Nucleus accumbens (tissue), 56 donors: ENCODE measurements around the gene IQCC.

Source experiments
- DNase-seq, 56 donors: peaks; one replicate each; lab custom pipeline; 2025; lab: John Stamatoyannopoulos, UW

IQCC gene

DNA sequence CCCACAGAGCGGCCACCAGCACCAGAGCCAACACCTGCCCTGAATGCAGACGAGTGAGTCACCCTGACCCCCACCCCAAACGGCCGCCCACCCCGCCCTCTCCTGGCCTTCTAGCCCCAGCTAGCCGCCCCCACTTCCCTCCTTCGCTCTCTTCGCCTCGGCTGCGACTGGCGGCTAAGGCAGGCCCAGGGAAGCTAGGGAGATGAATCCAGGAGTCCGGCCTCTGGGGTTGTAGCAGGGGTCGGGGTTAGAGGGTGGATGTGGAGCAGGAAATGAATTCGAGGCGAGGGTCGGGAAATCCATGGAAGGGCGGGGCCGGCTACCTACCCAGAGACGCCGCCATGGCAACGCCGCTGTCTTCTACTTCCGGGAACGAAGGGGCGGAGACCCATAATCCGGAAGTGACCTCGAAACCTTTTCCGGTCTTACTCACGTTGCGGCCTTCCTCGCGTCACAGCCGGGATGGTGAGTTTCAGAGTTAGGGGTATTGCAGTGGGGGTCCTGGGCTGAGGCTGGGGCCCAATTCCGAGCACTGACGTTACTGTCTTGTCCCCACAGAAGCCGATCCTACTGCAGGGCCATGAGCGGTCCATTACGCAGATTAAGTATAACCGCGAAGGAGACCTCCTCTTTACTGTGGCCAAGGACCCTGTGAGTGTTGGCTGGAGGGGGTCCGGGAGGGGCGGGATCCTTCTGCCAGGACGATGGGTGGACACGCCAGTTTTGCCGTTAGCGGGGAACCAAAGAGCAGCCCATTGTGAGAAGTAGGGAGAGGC lies 16.7 kb downstream of the IQCC start, which contains the start of the genes EIF3I and TMEM234:
Gene EIF3I, plus strand, starts transcription at position 428 of the 776 bp plus-strand sequence. Its CDS starts 35 bp downstream, at position 463.
Gene TMEM234, minus strand, starts transcription at position 374 of the 776 bp plus-strand sequence. Its CDS starts 31 bp downstream, at position 343.
- peak in 55 of 56 donors; percentile 47 to 96 (median 86) for DNase-seq

DNA sequence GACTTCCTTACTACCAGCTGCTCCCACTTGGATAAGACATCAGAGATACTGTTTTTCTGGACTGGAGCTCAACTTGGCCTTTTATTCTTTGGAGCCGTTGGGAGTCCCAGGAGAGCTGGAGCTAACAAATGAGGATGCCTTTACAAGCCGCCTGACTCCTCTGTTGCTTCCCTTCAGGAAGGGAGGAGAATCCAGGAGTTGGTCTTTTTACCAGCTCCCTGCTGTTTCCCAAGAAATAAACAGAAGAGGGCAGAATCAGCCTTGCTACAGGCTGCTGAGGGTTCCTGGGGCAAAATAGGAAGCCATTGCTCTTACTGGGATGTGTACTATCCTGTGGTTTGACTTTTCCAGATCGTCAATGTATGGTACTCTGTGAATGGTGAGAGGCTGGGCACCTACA lies 18.2 kb downstream of the IQCC start:
- DNase-seq: no peak

DNA sequence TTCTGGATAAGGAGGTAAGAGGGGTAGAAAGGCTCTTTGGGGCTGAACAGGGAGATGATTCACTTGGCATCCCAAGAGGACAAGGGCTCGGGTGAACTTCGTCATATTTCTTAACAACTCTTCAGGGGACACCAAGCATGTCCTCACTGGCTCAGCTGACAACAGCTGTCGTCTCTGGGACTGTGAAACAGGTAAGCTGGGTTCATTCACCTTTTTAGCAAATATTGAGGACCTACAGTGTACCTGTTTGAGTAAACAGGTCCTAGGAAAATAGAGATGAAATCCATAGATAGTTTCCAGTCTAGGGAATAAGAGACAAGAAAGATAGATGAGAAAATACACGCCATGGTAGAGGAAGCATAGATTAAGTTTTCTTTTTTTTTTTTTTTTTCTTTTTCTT lies 18.8 kb downstream of the IQCC start:
- DNase-seq: no peak

- no peak for DNase-seq
Observed at GRCh38 chr1:32228771-32229170, 23.3 kb downstream of the IQCC start.

GRCh38 chr1:32231843-32232432 lies 26.5 kb downstream of the IQCC start:
- DNase-seq: no peak

DNA sequence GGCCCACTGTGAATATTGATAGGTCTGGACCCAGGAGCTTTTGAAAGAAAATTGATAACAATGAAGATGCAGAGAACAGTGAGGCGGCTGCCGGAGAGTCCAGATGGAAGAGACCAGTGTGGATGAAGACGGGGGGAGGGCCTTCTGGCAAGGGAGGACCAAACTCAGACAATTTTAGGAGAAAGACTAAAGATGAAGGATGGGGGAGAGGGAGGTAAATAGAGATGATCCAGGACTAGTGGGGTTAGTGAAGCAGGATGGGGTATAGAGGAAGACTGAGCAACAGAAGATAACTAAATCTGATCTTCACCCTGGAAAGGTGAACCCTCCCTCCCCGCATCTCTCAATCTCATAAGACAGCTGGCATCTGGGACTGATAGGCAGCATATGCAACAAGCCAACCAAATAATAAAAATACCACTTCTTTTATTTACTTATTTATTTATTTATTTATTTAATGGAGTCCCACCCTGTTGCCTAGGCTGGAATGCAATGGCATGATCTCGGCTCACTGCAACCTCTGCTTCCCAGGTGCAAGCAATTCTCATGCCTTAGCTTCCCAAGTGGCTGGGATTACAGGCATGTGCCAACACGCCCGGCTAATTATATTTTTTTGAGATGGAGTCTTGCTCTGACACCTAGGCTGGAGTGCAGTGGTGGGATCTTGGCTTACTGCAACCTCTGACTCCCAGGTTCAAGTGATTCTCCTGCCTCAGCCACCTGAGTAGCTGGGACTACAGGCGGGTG lies 27.3 kb downstream of the IQCC start:
- DNase-seq: no peak

- DNase-seq: no peak
Observed at GRCh38 chr1:32234792-32235191, 29.3 kb downstream of the IQCC start.

GRCh38 chr1:32239337-32239736 lies 33.9 kb downstream of the IQCC start:
- peak in 7 of 56 donors; percentile 6 to 36 (median 10) for DNase-seq

- peak in 2 of 56 donors; percentile 18 to 34 for DNase-seq
Observed at GRCh38 chr1:32239790-32240139, 34.3 kb downstream of the IQCC start.

DNA sequence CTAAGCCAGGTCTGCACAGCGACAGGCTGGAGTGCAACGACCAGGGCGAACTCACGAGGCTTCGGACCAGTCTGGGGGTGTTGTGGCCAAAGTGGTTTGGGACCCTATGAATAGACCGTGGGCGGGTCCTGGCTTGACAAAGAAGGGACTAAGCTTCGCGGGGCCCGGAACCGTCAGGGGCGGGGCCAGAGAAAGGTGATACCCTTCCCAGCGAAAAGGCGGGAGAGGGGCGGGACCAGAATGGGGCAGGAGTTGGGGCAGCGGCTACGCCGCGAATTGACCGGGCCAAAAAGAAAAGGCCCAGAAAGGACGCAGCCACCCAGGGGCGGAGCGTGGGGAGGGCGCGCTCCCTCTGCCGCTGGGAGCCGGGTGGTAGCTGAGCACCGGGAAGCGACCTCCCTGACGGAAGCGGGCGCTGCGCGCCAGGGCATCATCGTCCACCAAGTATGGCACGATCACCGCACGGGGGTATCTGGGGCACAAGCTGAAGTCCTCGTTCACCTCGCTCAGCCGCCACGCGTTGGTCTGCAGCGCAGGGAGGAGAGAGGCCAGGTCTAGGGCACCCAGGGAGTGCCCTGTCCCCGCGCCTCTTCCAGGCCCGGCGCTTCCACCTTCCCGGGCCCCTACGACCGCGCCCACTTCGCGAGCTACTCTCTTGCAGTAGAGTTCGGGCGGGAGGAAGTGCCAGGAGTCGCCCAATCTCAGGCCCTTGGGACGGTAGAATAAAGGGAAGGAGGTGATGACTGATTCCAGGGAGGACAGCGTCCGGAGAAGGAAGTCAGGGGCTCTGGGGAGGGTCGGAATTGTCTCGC lies 34.9 kb downstream of the IQCC start:
- DNase-seq: peak in 49 of 56 donors; percentile 10 to 80 (median 51)

GRCh38 chr1:32241001-32241763 lies 35.7 kb downstream of the IQCC start:
- DNase-seq: peak in 47 of 56 donors; percentile 11 to 73 (median 40)

DNA sequence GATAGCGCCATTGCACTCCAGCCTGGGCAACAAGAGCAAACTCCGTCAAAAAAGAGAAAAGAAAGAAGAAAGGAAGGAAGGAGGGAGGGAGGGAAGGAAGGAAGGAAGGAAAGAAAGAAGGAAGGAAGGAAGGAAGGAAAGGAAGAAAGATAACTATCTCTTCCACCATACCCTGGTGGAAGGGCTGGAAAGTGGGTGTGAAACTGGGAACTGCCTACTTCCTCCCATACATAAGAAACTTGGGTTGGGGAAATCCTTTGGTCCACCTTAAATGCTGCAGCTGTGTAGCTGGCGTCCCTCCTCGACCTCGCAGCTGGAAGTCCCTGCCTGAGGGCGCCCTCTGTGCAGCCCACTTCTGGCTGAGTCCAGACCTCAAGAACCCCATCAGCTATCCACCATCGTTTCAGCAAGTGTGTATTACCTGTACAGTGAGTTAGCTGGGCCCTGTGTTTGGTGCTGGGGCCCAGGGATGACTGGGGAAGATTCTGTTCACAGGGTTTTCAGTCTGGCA lies 36.9 kb downstream of the IQCC start:
- peak in 43 of 56 donors; percentile 2 to 68 (median 33) for DNase-seq

DNA sequence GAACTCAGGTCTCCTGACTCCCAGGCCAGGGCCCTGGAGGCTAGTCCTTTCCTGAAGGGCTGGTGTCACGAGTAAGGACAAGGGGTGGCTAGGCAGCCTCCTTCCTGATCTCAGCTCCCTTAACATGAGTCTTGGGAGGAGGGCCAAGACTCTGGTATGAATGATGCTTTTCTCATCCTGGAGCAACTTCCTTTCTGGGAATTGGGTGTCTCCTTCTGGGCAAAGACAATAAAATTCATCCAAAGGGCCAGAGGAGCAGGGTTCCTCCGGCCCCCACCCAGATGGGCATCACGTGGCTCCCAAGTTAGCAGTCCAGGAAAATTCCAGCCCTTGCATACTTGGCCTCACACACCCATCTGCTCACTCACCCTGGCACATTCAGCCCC lies 41.4 kb downstream of the IQCC start, which contains the start of gene FAM167B:
Gene FAM167B, plus strand, starts transcription at position 335 of the 386 bp plus-strand sequence. CDS start 200 bp downstream, outside the sequence.
- no peak for DNase-seq

DNA sequence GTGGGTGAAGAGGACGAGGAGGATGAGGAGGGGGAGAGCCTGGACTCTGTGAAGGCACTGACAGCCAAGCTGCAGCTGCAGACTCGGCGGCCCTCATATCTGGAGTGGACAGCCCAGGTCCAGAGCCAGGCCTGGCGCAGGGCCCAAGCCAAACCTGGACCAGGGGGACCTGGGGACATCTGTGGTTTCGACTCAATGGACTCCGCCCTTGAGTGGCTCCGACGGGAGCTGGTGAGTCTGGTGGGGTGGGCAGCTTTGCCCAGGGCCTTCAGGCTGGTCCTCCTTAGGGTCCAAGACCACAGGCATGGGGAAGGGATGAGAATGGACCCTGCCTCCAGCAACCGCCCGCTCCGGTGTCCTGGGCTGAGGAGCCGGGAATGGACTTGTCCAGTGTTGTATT lies 42.0 kb downstream of the IQCC start:
- DNase-seq: no peak

DNA sequence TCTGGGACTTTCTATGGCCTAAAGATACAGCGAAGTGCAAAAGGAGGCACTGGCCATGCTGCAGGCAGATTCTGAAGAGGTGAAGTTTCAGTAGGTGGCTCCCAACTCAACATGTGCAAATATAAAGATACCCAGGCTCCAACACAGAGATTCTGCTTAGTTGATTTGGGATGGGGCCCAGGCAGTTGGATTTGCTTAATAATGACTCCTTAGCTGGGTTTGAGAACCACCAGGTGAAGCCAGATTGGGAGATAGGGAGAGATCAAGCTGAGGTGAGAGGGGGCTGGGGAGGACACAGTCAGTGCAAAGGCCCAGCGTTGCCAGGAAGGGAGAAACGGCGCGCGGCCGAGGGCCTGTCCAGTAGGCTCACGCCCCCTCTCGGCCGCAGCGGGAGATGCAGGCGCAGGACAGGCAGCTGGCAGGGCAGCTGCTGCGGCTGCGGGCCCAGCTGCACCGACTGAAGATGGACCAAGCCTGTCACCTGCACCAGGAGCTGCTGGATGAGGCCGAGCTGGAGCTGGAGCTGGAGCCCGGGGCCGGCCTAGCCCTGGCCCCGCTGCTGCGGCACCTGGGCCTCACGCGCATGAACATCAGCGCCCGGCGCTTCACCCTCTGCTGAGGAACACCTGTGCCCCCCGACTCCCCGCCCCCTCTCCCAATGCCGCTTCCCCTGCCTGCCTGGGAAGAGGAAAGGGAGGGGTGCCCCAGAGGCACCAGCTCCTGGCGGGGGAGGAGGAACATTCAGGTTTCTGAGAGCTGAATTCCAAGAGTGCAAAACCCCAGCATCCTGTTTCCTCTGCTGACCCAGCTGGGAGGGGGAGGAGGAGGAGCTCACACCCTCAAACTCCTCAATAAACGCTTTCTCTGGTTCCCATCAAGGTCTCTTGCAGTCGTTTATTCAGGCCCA lies 42.8 kb downstream of the IQCC start:
- DNase-seq: peak in 14 of 56 donors; percentile 3 to 47 (median 8)

- peak in 2 of 56 donors; percentile 7 to 13 for DNase-seq
Observed at GRCh38 chr1:32249831-32250525, 44.5 kb downstream of the IQCC start.
